Measurements from ENCODE around the gene ITGAL. TPM values are rescaled to one million over a fixed set of nuclear protein-coding genes. Genes with fewer than 3 reads are reported as not detected.

The ITGAL gene
- total and polyA plus RNA-seq, 2 of the 8 experiments (the other 6 are each of a cell fraction or from before 2014, with no cell fraction given) = not detected

GRCh38 chr16:30519120-30520049, 46.8 kb downstream of the ITGAL start:
- H3K14ac ChIP-seq (ENCODE audit: insufficient read length) = no peak overlapping the region
- H3K4me2 ChIP-seq (ENCODE audit: insufficient read depth in 1 of 2, low read depth in 2 of 2, low read length in 2 of 2) = no peak overlapping the region
- H4K5ac ChIP-seq (ENCODE audit: insufficient read length, low read depth, low read length) = no peak overlapping the region
- H4K91ac ChIP-seq (replicated peaks; ENCODE audit: insufficient read length, low read length) = no peak overlapping the region
- peaks cover 0 to 2% (median 0%) of the 10 kb centered on the region in 4 experiments; a peak in 1 of 8 replicates for H3K36me3 ChIP-seq (ENCODE audit: control insufficient read depth in 2 of 4, insufficient read depth in 4 of 4, low read length in 3 of 4)
- H3K18ac ChIP-seq (ENCODE audit: extremely low read depth, low read length) = no peak overlapping the region
- no peak for DNase-seq (ENCODE audit: low read depth in 1 of 2, low spot score in 2 of 2)
- no peak overlapping the region for H2BK20ac ChIP-seq (ENCODE audit: low read length)
- H3K23ac ChIP-seq (ENCODE audit: insufficient read length) = no peak overlapping the region
- H2BK15ac ChIP-seq (ENCODE audit: low read length) = no peak overlapping the region
- no peak overlapping the region for H3K27ac ChIP-seq (ENCODE audit: low read depth, low read length)
- H3K27me3 ChIP-seq (replicated peaks in 1 of 4; ENCODE audit: control insufficient read depth in 3 of 4, extremely low read depth in 1 of 4, insufficient read depth in 3 of 4, low read length in 3 of 4) = no peaks in the 10 kb centered on the region; a peak in 1 of 7 replicates
- WGBS, 2 experiments (ENCODE audit: extremely low coverage in 1 of 2, insufficient coverage in 1 of 2, insufficient read length in 1 of 2, insufficient replicate concordance in 2 of 2, low coverage in 1 of 2, low lambda C conversion rate in 2 of 2, missing lambda C conversion rate in 1 of 2) = 90% methylated on average over 20 of the region's 20 CpGs; no CpG with 5 or more reads in 1 of the 2 experiments
- no peak overlapping the region for H4K8ac ChIP-seq (ENCODE audit: extremely low read depth, insufficient read depth, low read length)
- no peaks in the 10 kb centered on the region for H3K4me1 ChIP-seq (replicated peaks in 1 of 4; ENCODE audit: control insufficient read depth in 3 of 4, insufficient read depth in 4 of 4, low read length in 3 of 4)
- H3K9ac ChIP-seq (replicated peaks in 1 of 4; ENCODE audit: extremely low read depth in 1 of 4, low read depth in 3 of 4, low read length in 3 of 4) = no peak overlapping the region
- no peaks in the 10 kb centered on the region for H3K9me3 ChIP-seq (ENCODE audit: insufficient read depth in 2 of 2, low read depth in 1 of 2, low read length in 1 of 2)
- no peak overlapping the region for H3K56ac ChIP-seq (replicated peaks; ENCODE audit: insufficient read length, low read depth, low read length)
- no peak for FAIRE-seq
- ChIA-PET POLR2A (ENCODE audit: partially characterized antibody) (interaction anchor here (1.0 to 1.5 kb wide), 3 partner anchors 16 to 110 kb away, joined by 3 to 6 read pairs (median 3); partner anchors contain the start of genes ZNF688 and ZNF747), CTCF (ENCODE audit: partially characterized antibody) (interaction anchor here (0.6 to 3.2 kb wide), 10 partner anchors 10 to 178 kb away, joined by 3 to 16 read pairs (median 5); partner anchors contain the start of gene ITGAL)
- H3K79me2 ChIP-seq (ENCODE audit: control insufficient read depth in 1 of 2, insufficient read depth in 2 of 2, low read length in 2 of 2) = no peaks in the 10 kb centered on the region
- no peak overlapping the region for H3K4ac ChIP-seq (replicated peaks; ENCODE audit: insufficient read length, low read depth, low read length)
- no peaks in the 10 kb centered on the region for H4K20me1 ChIP-seq (replicated peaks in 1 of 2; ENCODE audit: control insufficient read depth in 1 of 2, insufficient read depth in 2 of 2, low read length in 2 of 2)
- no peak overlapping the region for H2BK5ac ChIP-seq (ENCODE audit: low read depth, low read length)
- no peak overlapping the region for H2AFZ ChIP-seq (ENCODE audit: low read length)
- H3K23me2 ChIP-seq (ENCODE audit: low read depth, low read length) = no peaks in the 10 kb centered on the region
- H2BK12ac ChIP-seq (ENCODE audit: low read depth, low read length) = peak overlapping the region; percentile 60; the same call in 1 of the 2 replicates
- no peak overlapping the region for H3K4me3 ChIP-seq (ENCODE audit: extremely low read depth in 1 of 4, insufficient read depth in 2 of 4, low read depth in 3 of 4, low read length in 4 of 4)
- no peaks in the 10 kb centered on the region for H3K79me1 ChIP-seq (ENCODE audit: low read depth, low read length)
- H2BK120ac ChIP-seq (replicated peaks; ENCODE audit: low read depth, low read length) = no peak overlapping the region
- TF ChIP-seq E2F6 (IDR thresholded peaks at IDR 0.05) (no peak), BRCA1 (IDR thresholded peaks at IDR 0.05; ENCODE audit: low read depth, low read length) (no peak), SIX5 (IDR thresholded peaks at IDR 0.05; ENCODE audit: low read depth, low read length) (no peak), ASH2L (IDR thresholded peaks at IDR 0.05; ENCODE audit: low read length) (no peak), SP2 (IDR thresholded peaks at IDR 0.05; ENCODE audit: low read length) (no peak), JUN (IDR thresholded peaks at IDR 0.05; ENCODE audit: low read depth, low read length) (no peak), EZH2 (IDR thresholded peaks at IDR 0.05; ENCODE audit: low read depth, low read length, severe bottlenecking) (no peak)
- TF ChIP-seq, protein P1, sequence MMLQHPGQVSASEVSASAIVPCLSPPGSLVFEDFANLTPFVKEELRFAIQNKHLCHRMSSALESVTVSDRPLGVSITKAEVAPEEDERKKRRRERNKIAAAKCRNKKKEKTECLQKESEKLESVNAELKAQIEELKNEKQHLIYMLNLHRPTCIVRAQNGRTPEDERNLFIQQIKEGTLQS (IDR thresholded peaks at IDR 0.05; ENCODE audit: insufficient read depth, low read depth, low read length) = no peak
- H2AK5ac ChIP-seq (ENCODE audit: low read depth, low read length) = no peak overlapping the region
